ENCODE results near the gene JUP.
A peak's percentile ranks its signal among the peaks of the same experiment; 100 is the strongest.

JUP gene

DNA sequence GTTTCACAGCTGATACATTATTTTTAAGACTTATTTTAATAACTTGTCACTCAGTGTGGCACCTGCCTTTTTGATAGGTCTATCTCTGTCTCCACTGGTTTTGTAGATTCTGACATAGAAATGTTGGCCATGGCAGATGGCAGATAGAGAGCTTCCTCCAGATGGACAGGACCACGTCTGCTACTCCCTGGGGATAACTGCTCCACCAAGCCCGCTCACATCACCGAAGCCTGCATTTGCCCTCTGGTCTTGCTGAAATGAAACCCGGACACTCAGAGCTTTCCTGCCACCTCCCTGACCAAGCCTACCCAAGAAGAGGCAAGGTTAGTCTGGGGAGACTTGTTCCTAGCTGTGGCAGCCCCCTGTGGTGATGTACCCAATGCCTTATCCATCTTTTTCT, 35.6 kb downstream of the JUP start:
- no peak for DNase-seq

DNA sequence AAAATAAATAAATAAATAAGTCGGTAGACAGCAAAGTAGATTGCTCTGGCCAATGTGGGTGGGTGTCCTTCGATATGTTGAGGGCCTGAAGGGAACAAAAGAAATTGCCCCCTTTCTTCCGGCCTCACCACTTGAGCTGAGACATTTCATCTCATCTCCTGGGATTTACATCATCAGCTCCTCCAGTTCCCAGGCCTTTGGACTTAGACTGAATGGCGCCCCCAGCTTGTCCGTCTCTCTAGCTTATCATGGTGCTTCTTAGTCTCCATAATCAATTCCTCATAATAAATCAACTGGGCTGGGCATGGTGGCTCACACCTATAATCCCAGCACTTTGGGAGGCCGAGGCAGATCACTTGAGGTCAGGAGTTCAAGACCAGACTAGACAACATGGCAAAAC, 38.2 kb downstream of the JUP start:
- DNase-seq = no peak

GRCh38 chr17:41741709-41742108, 44.8 kb downstream of the JUP start:
- no peak for DNase-seq

- DNase-seq = no peak
These were observed 46.0 kb downstream of the JUP start for GRCh38 chr17:41740506-41740905.

DNA sequence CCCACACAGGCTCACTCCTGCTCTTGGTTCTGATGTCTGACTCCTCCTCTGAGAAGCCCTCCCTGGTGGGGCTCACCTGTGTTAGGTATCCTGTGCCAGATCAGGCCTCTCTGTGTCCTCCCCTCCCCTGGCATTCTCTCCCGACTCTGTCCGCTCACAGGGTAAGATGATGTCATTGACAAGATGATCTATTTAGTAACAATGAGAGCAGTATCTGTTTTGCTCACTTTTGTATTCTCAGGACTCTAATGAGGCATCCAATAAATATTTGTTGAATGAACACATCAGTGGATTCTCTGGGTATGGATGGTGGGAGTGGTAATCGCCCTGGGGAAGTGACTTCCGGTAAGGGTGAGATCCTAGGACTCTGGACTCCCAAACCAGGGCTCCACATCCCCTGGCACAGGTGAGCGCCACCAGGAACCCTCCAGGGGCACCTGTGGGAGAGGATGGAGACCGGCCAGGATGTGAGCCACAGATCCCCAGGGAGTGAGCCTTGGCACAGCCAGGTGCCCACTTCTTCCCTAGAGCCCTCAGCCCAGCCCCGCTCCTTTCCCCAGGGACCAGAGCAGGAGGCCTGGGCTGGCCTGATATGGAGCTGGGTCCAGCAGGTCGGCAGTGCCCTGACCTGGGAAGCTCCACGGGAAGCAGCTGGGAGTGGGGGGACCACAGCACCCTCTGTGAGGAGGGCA, 46.7 kb downstream of the JUP start:
- DNase-seq = peak; percentile 12

- DNase-seq = no peak
These were observed 47.8 kb downstream of the JUP start for GRCh38 chr17:41738801-41739112.

DNA sequence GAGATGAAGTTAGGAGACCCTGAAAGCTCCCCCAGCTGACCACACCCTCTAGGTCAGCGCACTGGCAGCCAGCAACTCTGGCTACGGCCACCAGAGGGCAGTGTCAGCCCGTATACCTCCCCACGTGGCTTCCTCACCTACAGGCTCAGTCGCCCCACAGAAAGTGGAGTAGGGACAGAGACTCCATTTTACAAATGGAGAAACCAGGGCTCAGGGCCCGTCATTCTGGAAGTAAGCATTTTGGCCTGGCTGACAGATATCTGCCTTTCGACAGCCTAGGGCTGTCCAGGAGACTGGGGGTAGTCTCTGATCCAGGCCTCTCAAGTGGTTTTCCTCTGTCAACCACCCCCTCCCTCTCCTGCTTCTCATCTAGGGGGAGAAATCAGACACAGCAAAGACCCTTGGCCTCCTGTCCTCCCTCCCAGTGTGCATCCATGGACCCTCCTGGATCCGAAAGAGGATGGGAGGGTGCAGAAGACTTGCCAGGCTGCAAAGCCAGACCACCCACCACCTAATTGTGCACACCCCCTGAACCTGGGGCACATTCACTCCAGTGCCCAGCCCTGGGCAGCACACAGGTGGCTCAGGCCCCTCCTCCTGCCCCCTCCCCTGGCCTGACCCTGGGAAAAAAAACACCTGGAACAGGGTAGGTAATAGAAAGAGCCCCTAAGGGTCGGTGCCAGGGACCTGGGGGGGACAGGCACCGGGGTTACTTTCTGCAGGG, 48.3 kb downstream of the JUP start:
- DNase-seq = peak; percentile 56

DNA sequence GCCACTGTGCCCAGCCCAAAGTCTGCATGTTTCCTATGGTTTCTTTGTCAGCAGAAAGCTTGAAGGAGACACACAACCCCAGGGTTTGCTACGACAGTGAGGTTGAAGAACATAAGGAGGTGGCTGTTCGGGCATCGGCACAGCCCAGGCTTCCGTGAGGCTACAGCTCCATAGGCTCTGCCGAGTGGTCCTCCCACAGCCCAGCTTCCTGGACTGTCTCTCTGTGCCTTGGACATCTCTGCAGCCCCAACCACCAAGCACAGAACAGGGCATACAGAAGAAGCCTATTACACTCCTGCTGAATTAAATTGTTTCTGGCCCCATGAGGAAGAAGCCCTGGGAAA, 48.9 kb downstream of the JUP start:
- no peak for DNase-seq

DNA sequence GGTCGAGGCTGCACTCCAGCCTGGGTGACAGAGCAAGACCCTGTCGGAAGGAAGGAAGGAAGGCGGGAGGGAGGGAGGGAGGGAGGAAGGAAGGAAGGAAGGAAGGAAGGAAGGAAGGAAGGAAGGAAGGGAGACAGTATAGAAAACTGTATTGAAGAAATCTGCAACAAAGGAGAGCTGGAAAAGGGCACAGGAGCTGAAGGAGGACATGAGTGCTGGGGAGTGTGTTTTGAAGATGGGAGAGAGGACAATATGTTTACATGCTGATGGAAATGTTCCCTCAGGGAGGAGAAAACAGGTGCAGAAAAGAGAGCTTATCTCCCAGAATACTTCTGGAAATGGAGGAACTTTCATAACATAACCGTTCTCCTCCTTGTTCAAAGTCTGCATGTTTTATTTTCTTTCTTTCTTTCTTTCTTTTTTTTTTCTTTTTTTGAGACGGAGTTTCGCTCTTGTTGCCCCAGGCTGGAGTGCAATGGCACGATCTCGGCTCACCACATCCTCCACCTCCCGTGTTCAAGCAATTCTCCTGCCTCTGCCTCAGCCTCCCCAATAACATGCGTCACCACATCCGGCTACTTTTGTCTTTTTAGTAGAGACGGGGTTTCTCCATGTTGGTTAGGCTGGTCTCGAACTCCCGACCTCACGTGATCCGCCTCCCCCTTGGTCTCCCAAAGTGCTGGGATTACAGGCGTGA, 49.4 kb downstream of the JUP start:
- no peak for DNase-seq

DNA sequence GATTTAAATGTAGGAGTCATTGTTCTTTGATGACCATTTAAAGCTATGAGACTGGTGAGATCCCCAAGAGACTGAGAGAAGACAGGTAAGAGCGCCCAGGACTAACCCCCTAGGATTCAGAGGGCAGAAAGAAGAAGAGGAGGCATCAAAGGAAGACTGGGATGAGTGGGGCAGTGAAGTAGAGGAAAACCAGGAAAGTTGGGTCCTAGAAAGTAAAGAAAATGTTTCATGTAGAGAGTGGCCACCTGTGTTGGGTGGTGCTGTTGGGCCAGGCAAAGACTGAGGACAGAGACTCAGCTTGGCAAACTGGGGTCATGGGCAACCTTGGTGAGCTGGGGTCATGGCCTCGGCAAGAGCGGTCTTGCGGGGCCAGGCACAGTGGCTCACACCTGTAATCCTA, 50.8 kb downstream of the JUP start:
- DNase-seq = no peak

- DNase-seq = no peak
These were observed 51.6 kb downstream of the JUP start for GRCh38 chr17:41734949-41735313.

DNA sequence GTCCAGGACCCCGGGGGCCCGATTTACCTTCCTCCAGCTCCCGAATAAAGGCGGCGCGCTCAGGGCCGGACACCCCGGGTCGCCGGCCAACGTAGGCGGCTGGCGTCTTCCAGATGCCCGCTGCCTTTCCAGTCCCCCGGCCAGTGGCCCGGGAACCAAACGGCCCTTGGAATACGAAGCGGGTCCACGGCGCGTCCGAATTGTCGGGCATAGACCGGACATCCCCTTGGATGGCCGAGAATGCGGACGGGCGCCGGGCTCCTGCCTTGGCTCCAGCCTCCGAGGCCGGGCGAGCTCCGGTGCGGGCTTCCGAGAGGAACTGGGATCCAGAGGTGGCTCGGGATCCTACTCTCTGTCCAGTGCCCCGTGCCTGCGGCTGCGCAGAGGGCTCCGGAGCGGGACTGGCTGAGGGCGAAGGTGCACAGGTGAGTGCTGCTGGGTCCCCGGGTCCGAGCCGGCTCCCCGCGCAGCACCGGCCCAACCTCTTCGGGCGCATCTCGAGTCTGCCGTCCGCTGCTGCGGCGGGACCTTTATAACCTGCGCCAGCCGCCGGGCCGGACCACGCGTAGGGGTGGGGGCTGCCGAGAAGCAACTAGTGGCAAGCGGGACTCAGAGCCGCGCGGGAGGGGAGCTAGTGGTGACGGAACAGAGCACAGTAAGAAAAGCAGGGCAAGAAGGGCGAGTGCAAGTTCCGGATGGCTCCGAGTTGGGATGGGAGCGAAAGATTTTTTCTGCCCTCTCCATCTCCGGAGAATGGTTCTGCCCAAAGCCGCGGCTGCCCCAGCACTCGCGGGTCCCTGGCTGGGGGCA, 52.2 kb downstream of the JUP start, which contains the start of gene HAP1:
Gene HAP1, minus strand, starts transcription at position 505 of the 810 bp plus-strand sequence. Its CDS starts 9 bp downstream, at position 496.
- DNase-seq = no peak

DNA sequence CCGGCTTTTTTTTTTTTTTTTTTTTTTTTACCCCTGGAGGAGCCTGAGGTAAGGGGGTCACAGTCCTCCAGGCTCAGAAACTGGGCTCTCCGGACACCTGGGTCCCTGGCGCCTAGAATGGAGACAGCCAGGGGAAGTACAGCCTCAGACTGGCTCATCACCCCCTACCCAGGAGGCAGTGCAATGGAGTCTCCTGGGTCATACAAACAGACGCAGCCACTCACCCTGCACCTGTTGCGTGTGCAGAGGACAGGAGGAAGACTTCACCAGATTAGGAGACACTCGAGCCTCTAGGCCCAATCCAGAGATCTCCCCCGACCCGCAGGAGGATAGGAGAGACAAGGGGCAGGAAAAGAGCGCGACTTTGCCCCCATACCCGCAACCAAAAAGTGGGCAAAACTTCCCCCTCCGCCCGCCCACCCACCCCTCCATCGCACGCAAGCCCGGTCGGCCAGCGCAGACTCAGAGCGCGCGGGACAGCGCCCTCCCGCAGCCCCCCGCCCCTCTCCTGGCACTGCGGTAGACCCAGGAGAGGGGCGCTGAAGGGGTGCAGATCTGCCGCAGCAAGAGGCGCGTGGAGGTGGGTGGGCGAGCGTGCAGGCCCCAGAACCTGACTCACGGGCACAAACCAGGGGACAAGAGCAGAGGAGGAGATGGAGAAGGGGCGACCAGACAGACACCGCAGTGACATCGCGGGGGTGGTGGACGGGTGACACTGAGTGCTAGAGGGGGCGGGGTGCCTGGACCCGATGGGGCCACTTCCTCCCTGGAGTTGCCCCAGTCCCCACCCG, 53.0 kb downstream of the JUP start:
- no peak for DNase-seq

GRCh38 chr17:41731836-41732235, 54.7 kb downstream of the JUP start:
- DNase-seq = no peak

GRCh38 chr17:41730479-41730878, 56.0 kb downstream of the JUP start:
- DNase-seq = no peak

DNA sequence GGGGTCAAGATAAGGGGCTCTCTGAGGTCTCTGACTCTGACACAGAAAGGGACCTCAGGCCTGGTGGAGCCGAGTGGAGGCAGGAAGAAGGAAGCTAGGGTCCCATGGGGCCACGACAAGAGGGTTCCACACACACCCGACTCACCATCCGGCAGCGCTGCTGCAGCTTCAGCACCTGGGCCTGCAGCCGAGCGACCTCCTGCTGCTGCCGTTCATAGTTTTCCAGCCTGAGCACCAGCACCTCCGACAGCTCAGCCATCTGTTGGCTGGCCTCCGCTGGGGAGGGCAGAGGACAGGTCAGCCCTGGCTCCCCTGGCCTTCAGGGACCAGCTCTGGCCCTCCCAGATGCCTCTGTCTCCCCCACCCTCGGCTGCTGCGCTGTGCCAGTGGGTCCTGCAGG, 58.5 kb downstream of the JUP start:
- no peak for DNase-seq

DNA sequence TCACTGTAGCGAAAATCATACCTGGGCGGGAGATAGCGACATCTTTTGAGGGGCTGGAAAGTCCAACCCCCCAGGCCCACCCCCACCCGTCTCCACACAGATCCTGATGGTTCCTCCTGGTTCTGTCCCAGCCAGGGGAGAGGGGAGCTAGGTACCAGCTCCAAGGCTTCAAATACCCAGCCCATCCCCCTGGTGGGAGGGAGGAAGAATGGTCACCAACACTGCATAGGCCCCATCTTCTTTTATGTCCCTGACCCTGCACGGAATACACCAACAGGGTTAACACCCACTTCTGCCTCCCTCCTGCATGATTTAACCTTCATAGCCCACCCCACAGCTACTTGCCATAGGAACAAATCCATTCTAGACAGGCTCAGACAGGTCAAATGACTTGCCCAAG, 61.4 kb downstream of the JUP start:
- DNase-seq = no peak

GRCh38 chr17:41724476-41725050, 61.9 kb downstream of the JUP start:
- peak; percentile 61 for DNase-seq

DNA sequence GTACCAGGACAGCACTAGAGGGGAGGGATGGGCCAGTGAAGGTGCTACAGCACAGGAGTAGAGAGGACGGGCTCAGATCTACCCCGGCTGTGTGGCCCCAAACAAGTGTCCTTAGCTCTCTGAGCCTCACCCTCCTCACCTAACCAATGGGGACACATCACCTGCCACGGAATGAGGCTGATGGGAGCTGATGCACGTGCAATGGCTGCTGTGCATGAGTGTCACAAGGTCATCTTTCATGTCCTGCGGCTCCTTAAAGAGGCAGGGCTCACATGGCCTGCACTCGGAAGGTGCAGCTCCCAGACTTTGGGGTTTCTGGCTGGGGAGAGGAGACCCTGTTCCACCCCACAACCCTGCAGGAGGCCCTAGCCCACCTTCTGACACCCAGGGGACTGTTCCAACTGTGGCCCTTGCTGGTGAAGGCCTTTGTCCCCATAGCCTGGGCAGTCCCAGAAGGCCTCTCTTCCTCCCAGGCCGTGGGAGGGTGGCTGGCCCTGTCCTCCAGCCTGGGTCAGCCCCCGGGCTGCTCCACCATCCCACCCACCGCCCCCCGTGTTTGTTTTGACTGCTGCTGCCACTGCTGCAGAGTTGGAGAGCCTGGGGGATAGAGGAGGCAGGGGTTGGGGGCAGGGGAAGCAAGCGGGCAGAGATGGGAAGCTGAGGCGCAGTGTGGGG, 62.6 kb downstream of the JUP start:
- DNase-seq = no peak

GRCh38 chr17:41722231-41722630, 64.3 kb downstream of the JUP start:
- no peak for DNase-seq

DNA sequence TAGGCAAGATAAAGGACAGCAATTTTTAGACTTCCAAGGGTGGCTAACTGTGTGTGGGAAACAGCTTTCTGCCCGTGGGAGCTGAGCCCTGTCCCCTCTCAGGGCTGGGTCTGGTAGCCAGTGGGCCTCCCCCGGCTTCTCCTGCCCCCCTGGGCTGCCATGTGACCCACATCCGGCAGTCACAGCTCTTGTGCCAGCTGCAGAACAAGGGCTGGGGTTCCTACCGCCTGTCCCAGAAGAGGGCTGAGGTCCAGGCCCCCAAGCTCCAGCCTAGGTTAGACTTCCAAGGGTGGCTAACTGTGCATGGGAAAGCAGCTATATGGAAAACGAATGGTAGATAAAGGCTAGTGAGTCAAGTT, 68.2 kb downstream of the JUP start:
- DNase-seq = no peak
